SJCRH30 (cell line): ENCODE results near the gene MAD1L1. TPM values are rescaled to one million over a fixed set of nuclear protein-coding genes. Genes with fewer than 3 reads are reported as not detected.

Experiments used
- DNase-seq, 2 experiments: peaks; one replicate each; pipeline ENCODE4 v3.0.0-alpha.2; 2015 to 2020
- H3K27ac ChIP-seq: fragments of 250-450 bp; sonication (Bioruptor Pico); 2 replicates; pipeline ENCODE4 v1.5.1; 2020; ENCODE audit warnings: mild to moderate bottlenecking, moderate library complexity
- H3K27me3 ChIP-seq: fragments of 250-450 bp; sonication (Bioruptor Pico); 2 replicates; pipeline ENCODE4 v1.5.1; 2020; ENCODE audit warnings: mild to moderate bottlenecking, moderate library complexity
- H3K36me3 ChIP-seq: fragments of 250-450 bp; sonication (Bioruptor Pico); 2 replicates; pipeline ENCODE4 v1.5.1; 2020; ENCODE audit warnings: mild to moderate bottlenecking, moderate library complexity
- H3K4me1 ChIP-seq: fragments of 250-450 bp; sonication (Bioruptor Pico); 2 replicates; pipeline ENCODE4 v1.5.1; 2020; ENCODE audit warnings: mild to moderate bottlenecking, moderate library complexity
- H3K4me3 ChIP-seq: fragments of 250-450 bp; sonication (Bioruptor Pico); 2 replicates; pipeline ENCODE4 v1.5.1; 2020; ENCODE audit warnings: mild to moderate bottlenecking, moderate library complexity
- H3K9me3 ChIP-seq: fragments of 250-450 bp; sonication (Bioruptor Pico); replicated peaks from 2 replicates; pipeline ENCODE4 v1.5.1; 2020; ENCODE audit warnings: mild to moderate bottlenecking, moderate library complexity
- total RNA-seq: library from RNA; depleted of rRNA; stranded (reverse); fragments of >200 nt; shearing (Covaris generic); gene quantifications from 2 replicates; pipeline ENCODE4 v1.2.3, GENCODE V29; 2014

Gene MAD1L1
- total RNA-seq, 1 experiment from 2014 or later: 31.5 TPM

DNA sequence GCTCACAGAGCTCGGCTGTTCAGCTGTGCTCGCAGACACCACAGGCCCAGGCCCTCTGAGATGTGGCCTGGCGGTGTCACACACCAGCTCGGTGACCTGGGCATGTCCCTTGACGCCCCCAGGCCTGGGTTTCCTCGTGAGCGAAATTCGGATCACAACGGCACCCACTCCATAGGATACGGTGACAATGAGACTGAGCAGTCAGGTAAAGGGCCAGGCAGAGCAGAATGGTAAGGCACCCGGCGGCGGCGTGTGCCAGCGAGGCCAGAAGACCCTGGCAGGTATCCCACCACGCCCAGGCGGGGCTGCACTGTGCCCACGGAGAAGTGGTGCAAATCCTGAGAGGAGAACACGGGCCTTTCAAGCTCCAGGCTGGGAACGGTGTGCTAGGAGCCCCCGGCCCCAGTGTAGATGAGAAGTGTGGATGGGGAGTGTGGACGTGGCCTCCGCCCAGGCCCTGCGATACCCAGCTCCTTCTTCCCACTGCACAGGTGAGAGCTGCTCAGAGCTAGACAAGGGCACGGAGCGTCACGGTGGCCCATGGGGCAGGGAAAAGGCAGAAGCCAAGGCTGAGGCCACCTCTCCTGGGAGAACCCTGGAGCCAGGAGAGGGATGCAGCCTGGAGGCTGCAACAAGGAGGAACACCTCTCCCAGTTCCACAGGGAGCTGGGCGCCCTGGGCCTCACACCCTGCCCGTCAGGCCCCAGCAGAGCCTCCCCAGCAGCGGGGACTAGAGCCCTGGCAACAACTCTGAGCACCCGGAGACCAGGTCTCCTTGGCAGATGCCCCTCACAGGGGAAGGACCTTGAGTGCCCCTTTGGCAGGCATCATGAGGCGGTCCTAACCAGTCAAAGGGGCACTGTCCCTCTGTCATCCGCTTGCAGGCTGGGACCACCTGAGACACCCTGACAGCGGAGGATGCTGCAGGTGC, 219.1 kb downstream of the MAD1L1 start:
- H3K4me1 ChIP-seq: 0 out of 2 replicates have a peak, but pooled peaks cover 3% of the 10 kb centered on the region
- H3K27ac ChIP-seq: no peak overlapping the region
- no peaks in the 10 kb centered on the region for H3K36me3 ChIP-seq
- H3K4me3 ChIP-seq: no peak overlapping the region
- DNase-seq: no peak
- no peaks in the 10 kb centered on the region for H3K9me3 ChIP-seq
- H3K27me3 ChIP-seq: no peaks in the 10 kb centered on the region

DNA sequence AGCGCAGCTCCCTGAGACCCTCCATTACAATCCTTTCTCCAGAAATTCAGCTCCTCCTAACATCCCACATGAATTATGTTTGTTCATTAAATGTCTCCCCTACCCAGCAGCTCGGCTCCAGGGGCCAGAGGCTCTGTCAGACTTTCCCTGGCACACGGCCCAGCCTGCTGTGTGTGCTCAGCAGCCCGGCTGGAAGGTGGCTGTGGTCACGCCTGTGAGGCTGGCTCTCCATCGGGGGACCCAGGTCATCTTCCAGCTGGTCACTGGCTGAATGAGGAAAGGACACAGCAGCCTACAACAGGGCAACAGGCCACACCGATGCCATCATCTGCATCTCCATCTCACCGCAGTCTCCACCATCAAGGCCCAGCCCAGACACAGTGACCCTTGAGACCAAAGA, 219.8 kb downstream of the MAD1L1 start:
- Histone ChIP-seq H3K4me1 (0 out of 2 replicates have a peak, but pooled peaks cover 3% of the 10 kb centered on the region), H3K9me3 (no peaks in the 10 kb centered on the region), H3K36me3 (no peaks in the 10 kb centered on the region), H3K27ac (no peak overlapping the region), H3K27me3 (no peaks in the 10 kb centered on the region), H3K4me3 (no peak overlapping the region)
- DNase-seq: peak in 1 of 2 experiments; percentile 52

DNA sequence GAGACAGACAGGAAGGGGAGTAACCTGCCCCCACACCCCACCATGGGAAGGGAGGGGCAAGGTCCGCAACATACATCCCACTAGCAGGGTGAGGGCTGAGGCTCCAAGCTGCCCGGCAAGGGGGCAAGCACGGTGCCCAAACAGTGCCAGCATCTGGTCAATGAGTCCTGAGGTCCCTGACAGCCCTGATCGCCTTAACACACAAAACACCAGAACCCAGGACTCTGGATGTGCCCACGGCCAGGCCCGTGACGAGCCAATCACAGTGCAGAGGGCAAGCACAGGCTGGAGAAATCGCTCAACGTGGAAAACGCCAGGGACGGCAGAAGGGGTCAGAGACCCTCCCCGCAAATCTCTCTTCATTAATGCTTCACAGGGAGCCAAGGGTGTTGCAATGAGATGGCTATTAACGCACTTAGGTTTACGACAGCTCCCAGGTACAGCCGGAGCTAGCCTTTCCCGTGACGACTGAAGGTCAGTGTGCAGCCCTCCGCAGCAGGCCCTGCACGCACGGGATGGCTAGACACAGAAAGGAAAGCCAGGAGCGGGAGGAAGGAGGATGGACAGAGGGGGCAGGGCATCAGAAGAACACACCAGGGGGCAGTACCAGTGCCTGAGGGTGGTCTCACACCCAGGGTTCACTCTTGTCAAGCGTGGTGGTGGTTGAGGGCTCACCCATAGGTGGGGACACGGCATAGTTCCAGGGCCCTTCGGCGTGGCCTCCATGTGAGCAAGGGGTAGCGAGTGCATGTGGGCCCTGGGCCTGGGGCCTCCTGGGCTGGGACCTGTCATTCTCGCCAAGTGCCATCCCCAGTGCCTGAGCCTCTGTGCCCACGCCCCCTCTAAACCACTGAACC, 220.5 kb downstream of the MAD1L1 start:
- Histone ChIP-seq H3K4me3 (no peak overlapping the region), H3K4me1 (0 out of 2 replicates have a peak, but pooled peaks cover 3% of the 10 kb centered on the region), H3K36me3 (no peaks in the 10 kb centered on the region), H3K27me3 (no peaks in the 10 kb centered on the region), H3K9me3 (no peaks in the 10 kb centered on the region), H3K27ac (no peak overlapping the region)
- no peak for DNase-seq

DNA sequence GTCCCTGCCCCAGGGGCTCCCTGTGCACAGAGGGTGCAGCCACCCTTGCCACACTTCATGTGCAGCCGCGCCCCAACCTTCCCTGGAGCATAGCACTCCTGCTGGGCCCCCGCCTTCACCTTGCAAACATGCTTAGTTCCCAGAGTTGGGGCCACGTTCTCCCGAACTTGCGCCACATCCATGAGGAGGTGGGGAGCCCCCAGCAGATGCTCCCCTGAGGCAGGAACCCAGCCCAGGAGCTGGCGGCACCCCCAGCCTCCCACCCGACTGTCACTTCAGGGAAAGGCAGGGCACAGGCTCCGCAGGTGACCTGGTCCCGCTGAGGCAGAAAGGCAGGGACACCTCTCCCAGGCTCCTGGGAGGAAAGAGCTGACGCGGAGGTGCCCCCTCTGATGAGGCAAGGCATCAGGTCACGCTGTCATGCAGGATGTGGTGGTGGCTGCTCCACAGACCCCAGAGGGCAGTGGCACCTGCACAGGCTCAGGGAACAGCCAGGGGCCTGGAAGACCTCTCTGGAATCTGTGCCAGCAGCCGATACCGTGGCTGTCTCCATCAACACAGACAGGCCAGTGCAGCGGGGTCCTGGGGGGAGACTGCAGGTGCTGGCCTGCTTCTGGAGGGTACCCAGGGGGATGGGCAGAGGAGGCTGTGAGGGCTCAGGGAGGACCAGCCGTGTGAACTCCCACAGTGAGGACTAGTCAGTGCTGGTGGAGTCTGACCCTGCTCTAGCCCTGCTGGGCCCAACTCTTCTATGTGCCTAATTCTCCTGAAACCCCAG, 221.3 kb downstream of the MAD1L1 start:
- no peaks in the 10 kb centered on the region for H3K27me3 ChIP-seq
- no peaks in the 10 kb centered on the region for H3K36me3 ChIP-seq
- H3K27ac ChIP-seq: no peak overlapping the region
- H3K4me1 ChIP-seq: 0 out of 2 replicates have a peak, but pooled peaks cover 3% of the 10 kb centered on the region
- no peak for DNase-seq
- no peak overlapping the region for H3K4me3 ChIP-seq
- H3K9me3 ChIP-seq: no peaks in the 10 kb centered on the region

DNA sequence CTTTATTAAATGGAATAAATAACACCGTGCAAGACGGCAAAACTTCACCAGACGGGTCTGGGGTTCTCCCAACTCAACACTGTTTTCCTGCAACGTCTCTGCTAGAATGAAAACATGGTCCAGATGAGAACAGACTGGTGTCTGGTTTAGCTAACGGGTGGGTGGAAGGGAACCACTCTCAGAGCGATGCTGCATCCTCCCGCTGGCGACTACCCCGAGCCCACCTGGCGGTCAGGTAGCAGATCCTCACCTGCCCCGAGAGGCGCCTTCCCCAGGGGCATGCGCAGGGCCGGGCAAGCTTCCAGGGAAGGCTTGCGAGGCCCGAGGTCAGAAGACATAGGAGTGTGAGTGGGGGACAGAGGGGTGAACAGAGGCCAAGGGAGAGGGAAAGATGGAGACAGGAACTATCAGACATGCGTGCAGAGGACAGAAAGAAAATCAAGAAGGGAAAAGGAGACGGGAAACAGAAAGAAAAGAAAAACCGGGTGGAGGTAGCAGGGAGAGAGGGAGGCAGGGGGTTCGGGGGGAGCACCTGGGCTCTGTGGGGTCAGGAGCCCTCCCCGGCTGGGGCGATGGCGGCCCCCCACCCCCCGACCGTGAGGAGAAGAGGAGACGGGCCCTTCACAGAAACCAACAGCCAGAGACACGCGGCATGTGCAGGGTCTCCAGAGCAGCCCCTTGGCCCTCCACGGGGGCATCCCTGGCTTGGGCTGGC, 222.0 kb downstream of the MAD1L1 start:
- no peak overlapping the region for H3K4me3 ChIP-seq
- H3K27ac ChIP-seq: no peak overlapping the region
- DNase-seq: no peak
- H3K9me3 ChIP-seq: no peaks in the 10 kb centered on the region
- no peaks in the 10 kb centered on the region for H3K27me3 ChIP-seq
- no peaks in the 10 kb centered on the region for H3K4me1 ChIP-seq
- H3K36me3 ChIP-seq: no peaks in the 10 kb centered on the region

DNA sequence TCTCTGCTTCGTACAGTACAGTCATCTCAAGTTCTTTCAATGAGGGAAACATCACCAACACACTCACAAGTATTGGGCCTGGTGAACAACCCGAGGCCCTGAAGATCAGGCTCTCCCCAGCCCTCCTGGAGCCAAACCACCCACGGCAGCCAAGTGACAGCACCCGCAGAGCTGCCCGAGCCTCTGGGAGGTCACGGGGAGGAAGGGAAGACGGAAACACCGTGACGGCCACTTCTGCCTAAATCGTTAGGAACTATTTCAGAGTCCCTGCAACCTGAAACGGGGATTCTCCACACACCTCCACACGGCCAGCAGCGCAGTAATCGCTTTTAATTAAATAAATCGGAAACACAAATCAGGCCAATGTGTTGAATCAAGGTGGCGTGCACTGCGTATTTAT, 222.6 kb downstream of the MAD1L1 start:
- no peaks in the 10 kb centered on the region for H3K4me1 ChIP-seq
- H3K4me3 ChIP-seq: no peak overlapping the region
- no peaks in the 10 kb centered on the region for H3K9me3 ChIP-seq
- DNase-seq: no peak
- H3K36me3 ChIP-seq: no peaks in the 10 kb centered on the region
- H3K27ac ChIP-seq: no peak overlapping the region
- H3K27me3 ChIP-seq: no peaks in the 10 kb centered on the region

DNA sequence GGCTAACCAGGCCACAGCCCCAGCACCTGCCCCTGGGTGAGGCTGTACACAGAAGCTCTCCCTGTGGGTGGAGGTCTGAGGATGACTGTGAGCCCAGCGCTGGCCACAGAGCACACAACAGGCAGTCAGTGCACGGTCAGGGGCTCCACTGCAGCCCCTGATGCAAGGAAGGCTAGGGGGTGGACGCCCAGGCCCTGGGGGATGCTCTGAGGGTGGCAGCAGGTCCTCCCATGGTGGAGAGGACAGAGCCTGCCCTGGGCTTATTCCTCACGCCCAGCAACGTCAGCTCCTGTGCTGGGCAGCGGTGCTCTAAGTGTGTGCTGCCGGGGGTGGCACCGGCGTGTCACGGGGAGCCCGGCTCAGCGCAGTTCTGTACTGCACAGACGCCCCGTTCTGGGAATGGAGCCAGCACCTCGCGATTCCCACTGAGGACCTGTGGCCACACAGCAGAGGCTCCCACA, 223.2 kb downstream of the MAD1L1 start:
- Histone ChIP-seq H3K27ac (no peak overlapping the region), H3K4me3 (no peak overlapping the region), H3K27me3 (no peaks in the 10 kb centered on the region), H3K9me3 (no peaks in the 10 kb centered on the region), H3K36me3 (no peaks in the 10 kb centered on the region), H3K4me1 (no peaks in the 10 kb centered on the region)
- no peak for DNase-seq

DNA sequence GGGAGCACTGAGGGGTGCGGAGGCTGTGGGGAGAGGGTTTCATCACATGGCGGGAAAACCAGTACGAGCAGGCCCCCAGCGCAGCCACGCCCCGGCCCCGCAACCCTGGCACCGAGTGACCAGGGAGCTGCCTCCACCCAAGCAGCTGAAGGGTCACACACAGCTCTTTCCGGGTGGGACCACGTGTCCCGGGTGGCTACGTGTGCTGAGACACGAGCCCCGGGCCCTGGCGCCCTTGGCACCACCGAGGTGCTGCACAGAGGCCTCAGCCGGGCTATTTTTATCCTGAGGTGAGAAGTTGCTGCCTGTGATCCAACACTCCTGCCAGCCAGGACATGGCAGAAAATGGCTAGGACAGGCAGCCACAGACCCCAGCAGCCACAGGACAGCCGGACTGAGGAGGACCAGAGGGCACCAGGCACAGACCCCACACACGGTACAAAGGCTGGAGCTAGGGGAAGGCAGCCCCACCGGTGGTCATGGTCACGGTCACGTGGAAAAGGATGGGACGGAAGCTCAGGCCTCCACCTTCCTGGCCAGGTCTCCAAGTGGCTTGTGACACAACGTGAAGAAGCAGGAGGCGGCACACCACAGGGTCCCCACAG, 223.7 kb downstream of the MAD1L1 start:
- H3K9me3 ChIP-seq: no peaks in the 10 kb centered on the region
- no peak for DNase-seq
- H3K4me1 ChIP-seq: no peaks in the 10 kb centered on the region
- H3K27me3 ChIP-seq: no peaks in the 10 kb centered on the region
- H3K27ac ChIP-seq: no peak overlapping the region
- H3K4me3 ChIP-seq: no peak overlapping the region
- no peaks in the 10 kb centered on the region for H3K36me3 ChIP-seq

DNA sequence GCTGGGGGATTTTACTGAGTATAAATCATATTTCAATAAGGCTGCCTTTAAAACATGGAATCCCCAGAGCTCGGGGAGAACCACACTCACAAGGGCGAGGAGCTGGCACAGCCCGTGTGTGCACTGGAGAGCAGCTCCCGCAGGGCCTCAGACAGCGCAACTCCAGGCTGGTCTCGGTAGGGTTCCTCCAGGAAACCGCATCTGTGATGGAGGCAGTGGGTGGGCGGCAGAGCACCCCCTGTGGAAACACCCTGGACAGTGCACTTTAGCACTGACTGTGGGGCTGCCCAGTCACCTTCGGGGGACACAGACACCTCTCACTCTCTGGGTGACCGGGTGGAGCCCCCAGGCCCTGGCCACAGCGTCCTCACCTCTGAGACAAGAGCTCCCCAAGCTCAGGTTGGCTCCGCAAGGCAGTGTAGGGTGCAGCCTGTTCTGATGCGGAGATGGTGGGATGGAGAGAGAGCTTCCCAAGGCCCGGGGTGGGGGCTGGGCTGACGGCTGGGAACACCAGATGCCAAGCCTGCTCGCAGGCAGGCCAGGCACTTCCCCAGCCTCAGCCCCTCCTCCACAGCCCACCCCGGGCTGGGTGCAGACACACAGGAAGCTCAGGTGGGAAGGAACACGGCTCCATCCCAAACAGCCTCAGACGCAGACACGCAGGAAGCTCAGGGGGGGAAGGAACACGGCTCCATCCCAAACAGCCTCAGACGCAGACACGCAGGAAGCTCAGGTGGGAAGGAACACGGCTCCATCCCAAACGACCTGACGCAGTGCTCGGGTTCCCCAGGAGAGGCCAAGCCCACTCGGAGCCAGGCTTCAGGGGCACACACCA, 224.4 kb downstream of the MAD1L1 start:
- no peaks in the 10 kb centered on the region for H3K36me3 ChIP-seq
- no peaks in the 10 kb centered on the region for H3K9me3 ChIP-seq
- H3K4me3 ChIP-seq: no peak overlapping the region
- H3K27me3 ChIP-seq: no peaks in the 10 kb centered on the region
- H3K27ac ChIP-seq: no peak overlapping the region
- DNase-seq: no peak
- no peaks in the 10 kb centered on the region for H3K4me1 ChIP-seq

DNA sequence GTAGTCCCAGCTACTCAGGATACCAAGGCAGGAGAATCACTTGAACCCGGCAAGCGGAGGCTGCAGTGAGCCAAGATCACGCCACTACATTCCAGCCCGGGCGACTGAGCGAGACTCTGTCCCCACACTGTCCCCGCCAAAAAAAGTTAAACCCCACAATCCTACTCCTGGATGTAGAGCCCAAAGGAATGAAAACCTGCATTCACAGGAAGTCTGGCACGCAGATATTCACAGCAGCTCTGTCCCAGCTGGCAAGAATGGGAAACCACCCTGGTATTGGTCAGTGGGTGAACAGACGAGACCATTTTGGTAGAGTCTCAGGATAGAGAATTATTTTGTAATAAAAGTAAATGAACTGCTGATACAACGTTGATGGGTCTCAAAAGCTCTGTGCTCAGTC, 225.2 kb downstream of the MAD1L1 start:
- no peaks in the 10 kb centered on the region for H3K36me3 ChIP-seq
- H3K27ac ChIP-seq: no peak overlapping the region
- peaks cover 1% of the 10 kb centered on the region; the same call in 1 of the 2 replicates for H3K4me1 ChIP-seq
- DNase-seq: no peak
- no peak overlapping the region for H3K4me3 ChIP-seq
- no peaks in the 10 kb centered on the region for H3K9me3 ChIP-seq
- H3K27me3 ChIP-seq: no peaks in the 10 kb centered on the region

DNA sequence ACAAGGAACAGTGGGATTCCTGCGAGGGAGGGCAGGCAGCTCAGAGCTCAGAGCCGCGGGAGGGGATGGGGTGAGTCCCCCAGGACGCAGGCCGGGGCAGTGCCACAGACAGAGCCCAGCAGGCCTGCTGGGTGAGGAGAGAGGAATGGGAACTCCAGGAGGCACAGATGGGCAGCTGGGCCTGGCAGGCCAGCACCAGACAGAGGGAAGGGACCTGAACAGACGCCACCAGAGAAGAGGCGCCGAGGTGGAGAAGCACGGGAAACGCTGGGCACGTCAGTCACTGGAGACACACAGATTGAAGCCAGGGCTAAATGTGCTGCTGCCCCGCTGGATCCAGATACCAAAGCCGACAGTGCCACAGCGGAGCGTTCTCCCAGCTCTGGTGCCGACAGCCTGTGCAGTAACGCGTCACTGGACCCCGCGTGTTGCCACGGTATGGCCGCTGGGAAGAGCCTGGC, 225.8 kb downstream of the MAD1L1 start:
- Histone ChIP-seq H3K27ac (no peak overlapping the region), H3K36me3 (no peaks in the 10 kb centered on the region), H3K27me3 (no peaks in the 10 kb centered on the region), H3K4me1 (peaks cover 7% of the 10 kb centered on the region), H3K4me3 (no peak overlapping the region), H3K9me3 (no peaks in the 10 kb centered on the region)
- DNase-seq: no peak

DNA sequence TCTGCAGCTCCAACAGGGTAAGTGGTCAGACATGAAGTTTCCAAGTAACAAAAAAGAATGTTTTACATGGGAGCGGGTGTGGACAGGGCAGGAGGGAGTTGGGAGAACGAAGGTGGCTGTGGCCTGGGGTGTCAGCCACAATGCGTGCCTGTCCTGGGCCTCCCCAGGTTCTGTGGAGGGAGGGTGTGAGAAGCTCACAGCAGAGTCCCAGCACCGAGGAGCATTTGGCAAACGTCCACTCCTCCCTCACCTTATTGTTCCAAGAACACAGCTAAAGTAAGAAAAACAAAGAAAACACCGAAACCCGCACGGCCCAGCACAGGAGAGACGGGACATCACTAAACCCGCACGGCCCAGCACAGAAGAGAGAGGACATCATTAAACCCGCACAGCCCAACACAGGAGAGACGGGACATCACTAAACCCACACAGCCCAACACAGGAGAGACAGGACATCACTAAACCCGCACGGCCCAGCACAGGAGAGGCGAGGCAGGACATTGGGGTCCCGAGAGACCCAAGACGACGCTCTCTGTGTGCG, 226.4 kb downstream of the MAD1L1 start:
- no peaks in the 10 kb centered on the region for H3K9me3 ChIP-seq
- H3K36me3 ChIP-seq: no peaks in the 10 kb centered on the region
- H3K4me1 ChIP-seq: peaks cover 11% of the 10 kb centered on the region
- no peak overlapping the region for H3K4me3 ChIP-seq
- no peak overlapping the region for H3K27ac ChIP-seq
- H3K27me3 ChIP-seq: no peaks in the 10 kb centered on the region
- DNase-seq: no peak

DNA sequence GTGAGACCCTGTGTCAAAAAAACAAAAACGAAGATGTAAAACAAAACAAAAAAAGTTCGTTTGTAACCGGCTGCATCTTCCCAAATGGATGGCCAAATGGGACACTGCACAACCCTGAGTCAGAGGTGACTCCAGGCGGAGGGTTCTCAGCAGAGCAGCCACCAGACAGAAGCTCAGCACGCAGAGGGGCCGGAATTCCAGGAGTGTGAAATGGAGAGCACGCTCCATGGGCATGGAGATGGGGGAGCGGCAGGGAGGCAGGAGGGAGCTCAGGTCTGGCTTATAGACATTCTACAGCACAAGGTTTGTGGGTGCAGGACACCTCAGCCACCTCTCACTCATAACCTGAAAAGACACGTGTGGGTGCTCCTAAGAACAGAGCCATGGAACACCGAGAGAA, 227.0 kb downstream of the MAD1L1 start:
- Histone ChIP-seq H3K27ac (no peak overlapping the region), H3K4me1 (peaks cover 11% of the 10 kb centered on the region)

More for the DNA sequence above, 227.0 kb downstream of the MAD1L1 start:
- no peak for DNase-seq
- no peak overlapping the region for H3K4me3 ChIP-seq
- H3K36me3 ChIP-seq: no peaks in the 10 kb centered on the region
- no peaks in the 10 kb centered on the region for H3K27me3 ChIP-seq
- no peaks in the 10 kb centered on the region for H3K9me3 ChIP-seq
